Esophagus muscularis mucosa (tissue), 3 donors: ENCODE measurements around the gene ST6GALNAC3.

Experiments
- CTCF ChIP-seq, 3 experiments: fragments of 200-600 bp in 2 of 3; fragments of 450-650 bp in 1 of 3; sonication (generic) in 2 of 3; IDR thresholded peaks; one replicate each; pipeline ENCODE4 v1.5.1; 2017 to 2019; ENCODE audit warnings: antibody characterized with exemption in 3 of 3, mild to moderate bottlenecking in 2 of 3, moderate library complexity in 1 of 3
- POLR2A ChIP-seq: fragments of 450-650 bp; IDR thresholded peaks from one replicate; pipeline ENCODE4 v1.6.1; 2017; ENCODE audit warnings: antibody characterized with exemption, moderate library complexity, mild to moderate bottlenecking, low read depth
- POLR2AphosphoS5 ChIP-seq, 2 donors: sonication (generic); formaldehyde crosslinking; IDR thresholded peaks; one replicate each; pipeline ENCODE4 v1.6.1; 2017; ENCODE audit warnings: antibody characterized with exemption in 2 of 2

- TF ChIP-seq POLR2A (no peak), POLR2AphosphoS5 (IDR thresholded peaks at IDR 0.05) (no peak), CTCF (IDR thresholded peaks at IDR 0.05) (no peak)
These were observed 224.5 kb downstream of the ST6GALNAC3 start for GRCh38 chr1:76299036-76299435.
